IMR-90 (cell line): ENCODE results near the gene BPI. TPM values are rescaled to one million over a fixed set of nuclear protein-coding genes. Genes with fewer than 3 reads are reported as not detected.

Experiments
- ATAC-seq: fragments of 200-7000 bp; cut with Tn5 transposase; 2 replicates; pipeline ENCODE4 v1.9.1; 2020; ENCODE audit warnings: low read depth, mild to moderate bottlenecking, moderate library complexity
- BruUV-seq: library from RNA; stranded (reverse); fragments of 400-500 nt; replicated peaks from 2 replicates; lab custom pipeline; 2021; lab: Mats Ljungman, UMichigan
- CTCF ChIA-PET: fragments of 300-600 bp; formaldehyde crosslinking; extraction: SDS; loops from one replicate; lab custom pipeline; 2021; ENCODE audit warnings: antibody characterized with exemption; lab: Yijun Ruan, JAX
- POLR2A ChIA-PET: fragments of 300-600 bp; sonication (Branson Sonifier 250); formaldehyde crosslinking; loops from one replicate; lab custom pipeline; 2022; ENCODE audit warnings: antibody characterized with exemption; ENCODE audit not compliant: unreplicated experiment; lab: Charles Lee
- DNase-seq: peaks from one replicate; pipeline ENCODE4 v3.0.0; 2013
- H2AFZ ChIP-seq: replicated peaks from 2 replicates; pipeline ENCODE3; 2013; ENCODE audit warnings: low read length, mild to moderate bottlenecking; ENCODE audit not compliant: poor library complexity
- H2AK5ac ChIP-seq: 2 replicates; pipeline ENCODE4 v1.6.1; 2013; ENCODE audit warnings: low read depth, low read length, inconsistent platforms
- H2AK9ac ChIP-seq: replicated peaks from 2 replicates; pipeline ENCODE3; 2013; ENCODE audit warnings: mild to moderate bottlenecking, low read depth, low read length, moderate library complexity; ENCODE audit not compliant: poor library complexity
- H2BK120ac ChIP-seq: 2 replicates; pipeline ENCODE4 v1.6.1; 2013; ENCODE audit warnings: low read depth, low read length, inconsistent platforms
- H2BK15ac ChIP-seq: 3 replicates; pipeline ENCODE4 v1.6.1; 2013; ENCODE audit warnings: low read depth, low read length, inconsistent platforms
- H2BK20ac ChIP-seq: 2 replicates; pipeline ENCODE4 v1.6.1; 2013; ENCODE audit warnings: low read depth, mild to moderate bottlenecking, inconsistent platforms, low read length, moderate library complexity
- H2BK5ac ChIP-seq: 2 replicates; pipeline ENCODE4 v1.6.1; 2013; ENCODE audit warnings: mild to moderate bottlenecking, low read depth, low read length, inconsistent platforms; ENCODE audit not compliant: poor library complexity, severe bottlenecking
- H3K14ac ChIP-seq: replicated peaks from 2 replicates; pipeline ENCODE4 v1.6.1; 2013; ENCODE audit warnings: low read depth, low read length, inconsistent platforms
- H3K18ac ChIP-seq: 2 replicates; pipeline ENCODE4 v1.6.1; 2013; ENCODE audit warnings: low read depth, low read length, control low read depth
- H3K23ac ChIP-seq: 2 replicates; pipeline ENCODE4 v1.6.1; 2013; ENCODE audit warnings: low read depth, low read length, inconsistent platforms
- H3K27ac ChIP-seq: 2 replicates; pipeline ENCODE4 v1.5.1; 2013; ENCODE audit warnings: mild to moderate bottlenecking, control low read depth, low read length; ENCODE audit not compliant: insufficient read depth
- H3K27me3 ChIP-seq: 2 replicates; pipeline ENCODE4 v1.6.1; 2013; ENCODE audit warnings: low read length; ENCODE audit not compliant: control insufficient read depth, insufficient read depth
- H3K36me3 ChIP-seq: 2 replicates; pipeline ENCODE4 v1.6.1; 2013; ENCODE audit warnings: low read length, mixed read lengths; ENCODE audit not compliant: control insufficient read depth, insufficient read depth
- H3K4ac ChIP-seq: 2 replicates; pipeline ENCODE4 v1.6.1; 2013; ENCODE audit warnings: low read depth, low read length, inconsistent platforms
- H3K4me1 ChIP-seq: 2 replicates; pipeline ENCODE4 v1.6.1; 2013; ENCODE audit warnings: low read length, mixed read lengths; ENCODE audit not compliant: control insufficient read depth, insufficient read depth
- H3K4me2 ChIP-seq: 2 replicates; pipeline ENCODE4 v1.6.1; 2013; ENCODE audit warnings: low read depth, mild to moderate bottlenecking, control low read depth, low read length, moderate library complexity
- H3K4me3 ChIP-seq: 2 replicates; pipeline ENCODE4 v1.5.1; 2013; ENCODE audit warnings: low read depth, mild to moderate bottlenecking, control low read depth, low read length, moderate library complexity; ENCODE audit not compliant: insufficient read depth
- H3K56ac ChIP-seq: 2 replicates; pipeline ENCODE4 v1.6.1; 2013; ENCODE audit warnings: low read length, inconsistent platforms; ENCODE audit not compliant: insufficient read depth; ENCODE audit errors: extremely low read depth
- H3K79me1 ChIP-seq, 2 experiments: 2 replicates each; pipeline ENCODE4 v1.6.1; 2013; ENCODE audit warnings: low read length in 2 of 2, inconsistent platforms in 1 of 2, low read depth in 1 of 2
- H3K9ac ChIP-seq: 2 replicates; pipeline ENCODE4 v1.6.1; 2013; ENCODE audit warnings: low read depth, low read length, control low read depth
- H3K9me1 ChIP-seq: 2 replicates; pipeline ENCODE4 v1.6.1; 2013; ENCODE audit warnings: low read length, inconsistent platforms; ENCODE audit not compliant: insufficient read depth
- H3K9me3 ChIP-seq: 2 replicates; pipeline ENCODE4 v1.6.1; 2013; ENCODE audit warnings: low read length; ENCODE audit not compliant: control insufficient read depth, insufficient read depth
- H4K20me1 ChIP-seq: 2 replicates; pipeline ENCODE4 v1.6.1; 2013; ENCODE audit warnings: low read length, inconsistent platforms; ENCODE audit not compliant: insufficient read depth
- H4K5ac ChIP-seq: 2 replicates; pipeline ENCODE4 v1.6.1; 2013; ENCODE audit warnings: mild to moderate bottlenecking, low read depth, low read length, control low read depth
- H4K8ac ChIP-seq, 2 experiments: 2 replicates each; pipeline ENCODE4 v1.6.1; 2013; ENCODE audit warnings: low read depth in 2 of 2, low read length in 2 of 2, control low read depth in 1 of 2, inconsistent platforms in 1 of 2
- H4K91ac ChIP-seq: 2 replicates; pipeline ENCODE4 v1.6.1; 2013; ENCODE audit warnings: low read depth, low read length, inconsistent platforms; ENCODE audit not compliant: insufficient read depth
- WGBS, 2 experiments: methylation state at CpG; one replicate each; pipeline versions ENCODE4 v1.1.5 to v1.1.7; 2013; ENCODE audit warnings: missing lambda C conversion rate in 2 of 2; ENCODE audit not compliant: insufficient read length in 1 of 2; ENCODE audit errors: extremely low coverage in 2 of 2; 5-methylcytosine and 5-hydroxymethylcytosine counted together
- dilution Hi-C: fragments of 300-500 bp; cut with HindIII; formaldehyde crosslinking; loops from one replicate; pipeline ENCODE4 v1.14.3; 2018; ENCODE audit warnings: low sequenced_read_pairs; ENCODE audit not compliant: unreplicated experiment
- in situ Hi-C: fragments of 300-500 bp; cut with MboI; formaldehyde crosslinking; loops from 3 replicates; pipeline ENCODE4 v1.14.3; 2019; ENCODE audit warnings: low sequenced_read_pairs, inconsistent platforms, mixed read lengths
- intact Hi-C: fragments of 100-400 bp; cut with micrococcal nuclease; formaldehyde crosslinking; loops from 2 replicates; pipeline ENCODE4 v1.10.0; 2022
- polyA plus RNA-seq, 3 experiments: library from polyadenylated mRNA; depleted of rRNA; stranded (reverse); fragments of >200 nt; gene quantifications; 2 replicates each; pipeline ENCODE4 v1.2.3, GENCODE V29; 2012; ENCODE audit warnings: low replicate concordance in 1 of 3
- total RNA-seq: library from RNA; depleted of rRNA; stranded (reverse); fragments of >200 nt; gene quantifications from 2 replicates; pipeline ENCODE4 v1.2.3, GENCODE V29; 2012
- TF ChIP-seq, protein P1 (sequence below): fragments of 150-350 bp; IDR thresholded peaks from 2 replicates; pipeline ENCODE4 v1.6.1; 2016; ENCODE audit warnings: low read depth, mild to moderate bottlenecking, low read length, moderate library complexity, borderline replicate concordance
- TF ChIP-seq, protein P2 (sequence below): conservative IDR thresholded peaks from 2 replicates; pipeline ENCODE4 v1.5.1; 2012; ENCODE audit warnings: mild to moderate bottlenecking, low read depth, low read length, improper control_type of control experiment

BPI gene
- total and polyA plus RNA-seq, 2 of the 4 experiments (the other 2 are of a cell fraction), result 0.05 TPM; not detected in 1

DNA sequence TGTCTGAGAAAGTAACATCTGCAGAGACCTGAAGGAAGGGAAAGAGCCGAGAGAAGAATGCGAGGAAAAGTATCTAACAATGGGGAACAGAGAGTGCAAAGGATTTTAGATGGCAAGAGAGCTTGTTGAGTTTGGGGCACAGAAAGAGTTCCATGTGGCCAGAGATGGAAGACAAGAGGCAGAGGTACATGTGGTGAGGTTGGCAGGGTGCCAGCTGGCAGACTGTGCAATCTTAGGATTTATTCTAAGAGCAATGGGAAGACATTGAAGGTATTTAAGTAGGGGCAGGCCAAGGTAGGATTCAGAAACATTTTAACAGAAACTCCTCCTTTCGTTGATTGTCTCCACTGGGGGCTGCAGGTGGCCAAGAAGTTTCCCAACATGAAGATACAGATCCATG is 21.9 kb downstream of the BPI start:
- WGBS, 2 experiments, result 100% methylated on average over 2 of the region's 3 CpGs; no CpG with 5 or more reads in 1 of the 2 experiments
- DNase-seq, result no peak
- in situ Hi-C loops, result no loop called here

More for the DNA sequence above, 21.9 kb downstream of the BPI start:
- Histone ChIP-seq H3K14ac (no peak overlapping the region), H3K27ac (no peak overlapping the region), H2BK5ac (no peak overlapping the region), H3K56ac (no peak overlapping the region), H2AFZ (no peak overlapping the region), H3K4me3 (no peak overlapping the region), H2AK5ac (no peak overlapping the region), H2BK20ac (no peak overlapping the region), H3K4ac (no peak overlapping the region), H4K91ac (no peak overlapping the region), H2BK15ac (no peak overlapping the region), H3K4me2 (no peak overlapping the region), H3K27me3 (peaks cover 45% of the 10 kb centered on the region), H3K23ac (no peak overlapping the region), H2BK120ac (no peak overlapping the region), H4K8ac (no peak overlapping the region), H3K9me3 (peaks cover 3% of the 10 kb centered on the region; the same call in 1 of the 2 replicates), H2AK9ac (no peak overlapping the region), H3K18ac (no peak overlapping the region), H3K36me3 (no peaks in the 10 kb centered on the region), H4K20me1 (no peaks in the 10 kb centered on the region), H4K5ac (no peak overlapping the region), H3K9ac (no peak overlapping the region), H3K4me1 (no peaks in the 10 kb centered on the region), H3K9me1 (no peaks in the 10 kb centered on the region), H3K79me1 (no peaks in the 10 kb centered on the region)
- no peak for ATAC-seq
- CTCF ChIA-PET, result no interaction called here
- POLR2A ChIA-PET, result no interaction called here
- dilution Hi-C loops (no loop called here), intact Hi-C loops (loop anchor here (10.0 kb wide), 1 partner anchor 421 kb away; the partner anchor contains the start of gene VSTM2L)
- BruUV-seq, result no TSS peak
- TF ChIP-seq, protein P1, sequence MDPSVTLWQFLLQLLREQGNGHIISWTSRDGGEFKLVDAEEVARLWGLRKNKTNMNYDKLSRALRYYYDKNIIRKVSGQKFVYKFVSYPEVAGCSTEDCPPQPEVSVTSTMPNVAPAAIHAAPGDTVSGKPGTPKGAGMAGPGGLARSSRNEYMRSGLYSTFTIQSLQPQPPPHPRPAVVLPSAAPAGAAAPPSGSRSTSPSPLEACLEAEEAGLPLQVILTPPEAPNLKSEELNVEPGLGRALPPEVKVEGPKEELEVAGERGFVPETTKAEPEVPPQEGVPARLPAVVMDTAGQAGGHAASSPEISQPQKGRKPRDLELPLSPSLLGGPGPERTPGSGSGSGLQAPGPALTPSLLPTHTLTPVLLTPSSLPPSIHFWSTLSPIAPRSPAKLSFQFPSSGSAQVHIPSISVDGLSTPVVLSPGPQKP, result no peak
- TF ChIP-seq, protein P2, sequence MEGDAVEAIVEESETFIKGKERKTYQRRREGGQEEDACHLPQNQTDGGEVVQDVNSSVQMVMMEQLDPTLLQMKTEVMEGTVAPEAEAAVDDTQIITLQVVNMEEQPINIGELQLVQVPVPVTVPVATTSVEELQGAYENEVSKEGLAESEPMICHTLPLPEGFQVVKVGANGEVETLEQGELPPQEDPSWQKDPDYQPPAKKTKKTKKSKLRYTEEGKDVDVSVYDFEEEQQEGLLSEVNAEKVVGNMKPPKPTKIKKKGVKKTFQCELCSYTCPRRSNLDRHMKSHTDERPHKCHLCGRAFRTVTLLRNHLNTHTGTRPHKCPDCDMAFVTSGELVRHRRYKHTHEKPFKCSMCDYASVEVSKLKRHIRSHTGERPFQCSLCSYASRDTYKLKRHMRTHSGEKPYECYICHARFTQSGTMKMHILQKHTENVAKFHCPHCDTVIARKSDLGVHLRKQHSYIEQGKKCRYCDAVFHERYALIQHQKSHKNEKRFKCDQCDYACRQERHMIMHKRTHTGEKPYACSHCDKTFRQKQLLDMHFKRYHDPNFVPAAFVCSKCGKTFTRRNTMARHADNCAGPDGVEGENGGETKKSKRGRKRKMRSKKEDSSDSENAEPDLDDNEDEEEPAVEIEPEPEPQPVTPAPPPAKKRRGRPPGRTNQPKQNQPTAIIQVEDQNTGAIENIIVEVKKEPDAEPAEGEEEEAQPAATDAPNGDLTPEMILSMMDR, result no peak
